Duodenal mucosa (tissue), 2 donors: Measurements from ENCODE around the gene DIP2C.

Experiments used
- H3K27ac ChIP-seq: one replicate; pipeline ENCODE4 v1.7.0; 2013; ENCODE audit warnings: low read depth, low read length
- H3K27me3 ChIP-seq, 2 donors: one replicate each; pipeline ENCODE4 v1.7.0; 2013; ENCODE audit warnings: low read length in 2 of 2, control low read depth in 1 of 2; ENCODE audit not compliant: insufficient read depth in 2 of 2, control insufficient read depth in 1 of 2
- H3K36me3 ChIP-seq, 2 donors: one replicate each; pipeline ENCODE4 v1.7.0; 2013; ENCODE audit warnings: low read length in 2 of 2, control low read depth in 1 of 2; ENCODE audit not compliant: insufficient read depth in 2 of 2, control insufficient read depth in 1 of 2
- H3K4me1 ChIP-seq, 2 donors: one replicate each; pipeline ENCODE4 v1.7.0; 2013; ENCODE audit warnings: low read length in 2 of 2, control low read depth in 1 of 2; ENCODE audit not compliant: insufficient read depth in 2 of 2, control insufficient read depth in 1 of 2
- H3K4me3 ChIP-seq, 2 donors: one replicate each; pipeline ENCODE4 v1.7.0; 2013; ENCODE audit warnings: low read length in 2 of 2, low read depth in 1 of 2
- H3K9ac ChIP-seq, 2 donors: one replicate each; pipeline ENCODE4 v1.7.0; 2013; ENCODE audit warnings: low read length in 2 of 2, low read depth in 1 of 2
- H3K9me3 ChIP-seq, 2 donors: one replicate each; pipeline ENCODE4 v1.7.0; 2013; ENCODE audit warnings: low read length in 2 of 2, control low read depth in 1 of 2; ENCODE audit not compliant: control insufficient read depth in 1 of 2

Gene DIP2C

GRCh38 chr10:504121-504611 lies 185.3 kb downstream of the DIP2C start:
- H3K4me1 ChIP-seq = no peaks in the 10 kb centered on the region
- no peak overlapping the region for H3K4me3 ChIP-seq
- no peak overlapping the region for H3K9ac ChIP-seq

GRCh38 chr10:501596-501995 lies 187.9 kb downstream of the DIP2C start:
- Histone ChIP-seq H3K4me1 (no peaks in the 10 kb centered on the region), H3K9ac (no peak overlapping the region), H3K27ac (no peak overlapping the region), H3K27me3 (no peaks in the 10 kb centered on the region), H3K36me3 (no peaks in the 10 kb centered on the region), H3K4me3 (no peak overlapping the region), H3K9me3 (no peaks in the 10 kb centered on the region)

More at GRCh38 chr10:504121-504611, 185.3 kb downstream of the DIP2C start:
- H3K27me3 ChIP-seq = no peaks in the 10 kb centered on the region
- H3K27ac ChIP-seq = no peak overlapping the region
- no peaks in the 10 kb centered on the region for H3K9me3 ChIP-seq
- peaks cover 0 to 3% of the 10 kb centered on the region in 2 donors for H3K36me3 ChIP-seq

GRCh38 chr10:500876-501275 lies 188.6 kb downstream of the DIP2C start:
- Histone ChIP-seq H3K4me1 (no peaks in the 10 kb centered on the region), H3K27ac (no peak overlapping the region), H3K27me3 (no peaks in the 10 kb centered on the region), H3K9ac (no peak overlapping the region), H3K4me3 (no peak overlapping the region), H3K36me3 (no peaks in the 10 kb centered on the region), H3K9me3 (no peaks in the 10 kb centered on the region)

- Histone ChIP-seq H3K27me3 (no peaks in the 10 kb centered on the region), H3K4me3 (no peak overlapping the region), H3K4me1 (no peaks in the 10 kb centered on the region), H3K9me3 (no peaks in the 10 kb centered on the region), H3K27ac (no peak overlapping the region), H3K36me3 (no peaks in the 10 kb centered on the region), H3K9ac (no peak overlapping the region)
These were observed 189.5 kb downstream of the DIP2C start for GRCh38 chr10:499991-500390.

- no peaks in the 10 kb centered on the region for H3K4me1 ChIP-seq
- H3K4me3 ChIP-seq = no peak overlapping the region
- H3K27ac ChIP-seq = no peak overlapping the region
- H3K27me3 ChIP-seq = no peaks in the 10 kb centered on the region
- H3K9ac ChIP-seq = no peak overlapping the region
- H3K36me3 ChIP-seq = no peaks in the 10 kb centered on the region
- H3K9me3 ChIP-seq = no peaks in the 10 kb centered on the region
These were observed 190.6 kb downstream of the DIP2C start for GRCh38 chr10:498760-499435.

- no peak overlapping the region for H3K9ac ChIP-seq
- no peaks in the 10 kb centered on the region for H3K4me1 ChIP-seq
- no peak overlapping the region for H3K4me3 ChIP-seq
- H3K36me3 ChIP-seq = no peaks in the 10 kb centered on the region
- H3K9me3 ChIP-seq = no peaks in the 10 kb centered on the region
- H3K27ac ChIP-seq = no peak overlapping the region
- H3K27me3 ChIP-seq = no peaks in the 10 kb centered on the region
These were observed 191.5 kb downstream of the DIP2C start for GRCh38 chr10:497898-498451.

GRCh38 chr10:497289-497688 lies 192.2 kb downstream of the DIP2C start:
- no peaks in the 10 kb centered on the region for H3K36me3 ChIP-seq
- H3K9ac ChIP-seq = no peak overlapping the region
- no peaks in the 10 kb centered on the region for H3K9me3 ChIP-seq
- H3K4me1 ChIP-seq = no peaks in the 10 kb centered on the region
- no peak overlapping the region for H3K27ac ChIP-seq
- no peak overlapping the region for H3K4me3 ChIP-seq
- H3K27me3 ChIP-seq = no peaks in the 10 kb centered on the region

- Histone ChIP-seq H3K4me1 (no peaks in the 10 kb centered on the region), H3K4me3 (no peak overlapping the region), H3K27ac (no peak overlapping the region), H3K27me3 (no peaks in the 10 kb centered on the region), H3K9ac (no peak overlapping the region), H3K36me3 (no peaks in the 10 kb centered on the region), H3K9me3 (no peaks in the 10 kb centered on the region)
These were observed 194.9 kb downstream of the DIP2C start for GRCh38 chr10:494556-494955.

GRCh38 chr10:494149-494542 lies 195.3 kb downstream of the DIP2C start:
- H3K9ac ChIP-seq = no peak overlapping the region
- no peaks in the 10 kb centered on the region for H3K9me3 ChIP-seq
- H3K27me3 ChIP-seq = no peaks in the 10 kb centered on the region
- H3K27ac ChIP-seq = no peak overlapping the region
- H3K4me1 ChIP-seq = no peaks in the 10 kb centered on the region
- H3K36me3 ChIP-seq = no peaks in the 10 kb centered on the region
- no peak overlapping the region for H3K4me3 ChIP-seq

GRCh38 chr10:493391-494148 lies 195.9 kb downstream of the DIP2C start:
- no peaks in the 10 kb centered on the region for H3K36me3 ChIP-seq
- H3K27ac ChIP-seq = no peak overlapping the region
- no peaks in the 10 kb centered on the region for H3K4me1 ChIP-seq
- H3K27me3 ChIP-seq = no peaks in the 10 kb centered on the region
- no peak overlapping the region for H3K9ac ChIP-seq
- H3K4me3 ChIP-seq = no peak overlapping the region
- no peaks in the 10 kb centered on the region for H3K9me3 ChIP-seq
